ENCODE results near the gene C14orf119.
"Not testable (repeated sequence)": the region's sequence is repeated elsewhere in the genome, so short reads cannot be mapped to it uniquely, and the experiment has no call there.

C14orf119 gene

DNA sequence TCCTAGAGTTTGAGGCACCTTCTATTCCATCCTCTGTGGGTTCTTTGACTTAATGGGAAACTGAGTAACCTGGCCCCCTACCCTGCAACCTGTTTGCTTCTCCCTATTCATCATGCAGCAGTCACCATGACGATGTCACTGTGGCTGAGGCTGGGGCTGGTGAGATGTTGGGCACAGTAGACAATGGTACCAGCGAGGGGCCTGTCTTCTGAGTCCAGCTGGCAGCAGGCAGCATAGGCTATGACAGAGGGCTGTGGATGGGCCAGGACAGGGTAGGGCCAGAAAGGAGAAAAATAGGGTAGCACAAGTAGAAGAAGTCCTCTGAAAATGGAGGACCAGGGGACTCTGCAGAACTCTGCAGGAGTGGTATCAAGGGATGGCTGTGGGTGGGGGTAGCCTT lies 7.5 kb downstream of the C14orf119 start:
- no peak for DNase-seq (ENCODE audit: low read depth)
- H3K4me3 ChIP-seq (ENCODE audit: control insufficient read depth, low read depth, low read length) = no peak overlapping the region
- TF ChIP-seq, protein P1, sequence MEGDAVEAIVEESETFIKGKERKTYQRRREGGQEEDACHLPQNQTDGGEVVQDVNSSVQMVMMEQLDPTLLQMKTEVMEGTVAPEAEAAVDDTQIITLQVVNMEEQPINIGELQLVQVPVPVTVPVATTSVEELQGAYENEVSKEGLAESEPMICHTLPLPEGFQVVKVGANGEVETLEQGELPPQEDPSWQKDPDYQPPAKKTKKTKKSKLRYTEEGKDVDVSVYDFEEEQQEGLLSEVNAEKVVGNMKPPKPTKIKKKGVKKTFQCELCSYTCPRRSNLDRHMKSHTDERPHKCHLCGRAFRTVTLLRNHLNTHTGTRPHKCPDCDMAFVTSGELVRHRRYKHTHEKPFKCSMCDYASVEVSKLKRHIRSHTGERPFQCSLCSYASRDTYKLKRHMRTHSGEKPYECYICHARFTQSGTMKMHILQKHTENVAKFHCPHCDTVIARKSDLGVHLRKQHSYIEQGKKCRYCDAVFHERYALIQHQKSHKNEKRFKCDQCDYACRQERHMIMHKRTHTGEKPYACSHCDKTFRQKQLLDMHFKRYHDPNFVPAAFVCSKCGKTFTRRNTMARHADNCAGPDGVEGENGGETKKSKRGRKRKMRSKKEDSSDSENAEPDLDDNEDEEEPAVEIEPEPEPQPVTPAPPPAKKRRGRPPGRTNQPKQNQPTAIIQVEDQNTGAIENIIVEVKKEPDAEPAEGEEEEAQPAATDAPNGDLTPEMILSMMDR (IDR thresholded peaks at IDR 0.05; ENCODE audit: control insufficient read depth, insufficient read depth, low read depth, low read length, missing control alignments) = no peak

DNA sequence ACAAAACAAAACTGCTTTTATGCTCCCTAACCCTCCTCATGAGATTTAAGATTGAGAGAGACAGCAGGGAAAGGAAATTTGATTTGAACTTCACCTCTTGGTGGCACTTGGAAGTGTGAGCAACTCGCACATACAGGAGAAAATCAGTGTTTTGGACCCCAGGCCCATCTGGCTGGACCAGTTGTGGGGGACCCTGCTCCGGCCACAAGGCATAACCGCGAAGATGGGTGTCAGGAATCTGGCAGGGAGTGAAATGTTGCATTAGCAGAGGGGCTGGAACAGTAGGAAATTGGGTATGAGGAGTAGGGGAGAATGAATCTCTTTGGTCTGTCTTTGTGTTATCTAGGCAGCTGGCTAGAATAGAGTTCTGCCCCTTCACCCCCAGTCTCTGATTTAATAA lies 8.3 kb downstream of the C14orf119 start:
- H3K4me3 ChIP-seq (ENCODE audit: control insufficient read depth, low read depth, low read length) = no peak overlapping the region
- DNase-seq (ENCODE audit: low read depth) = no peak
- TF ChIP-seq, protein P1 (IDR thresholded peaks at IDR 0.05; ENCODE audit: control insufficient read depth, insufficient read depth, low read depth, low read length, missing control alignments) = no peak

DNA sequence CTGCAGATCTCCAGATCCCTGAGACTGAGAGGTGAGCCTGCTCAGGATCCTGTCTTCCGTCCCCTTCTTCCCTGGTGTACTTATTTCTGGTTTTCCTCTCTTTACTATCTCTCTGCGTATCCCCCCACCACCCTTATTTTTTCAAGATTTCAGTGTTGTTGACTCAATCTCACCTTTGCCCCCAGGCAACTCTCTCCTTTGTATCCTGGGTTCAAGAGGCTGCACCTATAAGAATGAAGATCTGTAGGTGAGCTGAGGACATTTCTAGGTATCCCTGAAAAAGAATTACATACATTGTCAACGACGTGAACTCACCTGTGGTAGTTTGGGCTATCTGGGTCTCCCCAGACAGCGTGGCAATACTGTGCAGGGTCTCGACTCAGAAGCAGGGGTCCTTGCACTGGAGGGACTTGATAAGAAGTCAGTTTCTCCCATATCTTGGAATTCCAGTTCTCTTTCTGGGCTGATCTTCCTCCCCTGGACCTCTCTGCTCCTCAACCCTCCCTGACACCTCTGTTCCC lies 8.8 kb downstream of the C14orf119 start:
- H3K4me3 ChIP-seq (ENCODE audit: control insufficient read depth, low read depth, low read length) = no peak overlapping the region
- TF ChIP-seq, protein P1 (IDR thresholded peaks at IDR 0.05; ENCODE audit: control insufficient read depth, insufficient read depth, low read depth, low read length, missing control alignments) = no peak
- DNase-seq (ENCODE audit: low read depth) = no peak

DNA sequence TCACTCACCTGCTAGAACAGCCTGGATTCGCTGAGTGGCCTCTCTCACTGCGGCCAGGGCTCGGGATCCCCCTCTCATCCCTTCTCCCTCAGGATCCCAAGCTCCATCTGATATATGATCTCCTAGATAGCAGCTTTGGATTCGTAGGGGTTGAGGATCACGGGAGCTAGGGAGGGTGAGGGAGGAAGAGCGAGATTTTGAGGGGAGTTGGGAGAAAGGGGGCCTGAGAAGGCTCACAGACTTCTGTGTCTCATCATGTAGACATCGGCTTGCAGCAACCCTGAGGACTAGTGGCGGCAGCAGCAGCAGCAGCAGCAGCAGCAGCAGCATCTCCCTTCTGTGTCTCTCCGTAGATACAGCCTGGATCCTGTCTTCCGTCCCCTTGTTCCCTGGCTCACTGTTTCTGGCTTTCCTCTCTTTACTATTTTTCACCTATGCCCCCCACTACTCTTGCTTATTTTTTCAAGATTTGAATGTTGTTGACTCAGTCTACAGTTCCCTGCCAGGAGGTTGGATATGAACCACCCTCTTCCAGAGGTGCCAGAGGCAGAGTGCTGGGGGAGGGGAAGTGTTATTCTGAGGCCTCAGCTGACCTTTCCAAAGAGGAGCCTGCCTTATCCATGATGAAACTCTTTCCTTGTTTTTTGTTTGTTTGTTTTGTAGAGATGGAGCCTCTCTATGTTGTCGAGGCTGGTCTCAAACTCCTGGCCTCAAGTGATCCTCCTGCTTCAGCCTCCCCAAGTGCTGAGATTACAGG lies 9.5 kb downstream of the C14orf119 start, which contains the start of gene CIROP:
TSS of gene CIROP (minus strand) at position 399 of the 757 bp plus-strand sequence. CDS start at position 330, 69 bp downstream.
- no peak within 1 kb of the TSS for H3K4me3 ChIP-seq (ENCODE audit: control insufficient read depth, low read depth, low read length)
- DNase-seq (ENCODE audit: low read depth) = no peak
- TF ChIP-seq, protein P1 (IDR thresholded peaks at IDR 0.05; ENCODE audit: control insufficient read depth, insufficient read depth, low read depth, low read length, missing control alignments) = no peak

DNA sequence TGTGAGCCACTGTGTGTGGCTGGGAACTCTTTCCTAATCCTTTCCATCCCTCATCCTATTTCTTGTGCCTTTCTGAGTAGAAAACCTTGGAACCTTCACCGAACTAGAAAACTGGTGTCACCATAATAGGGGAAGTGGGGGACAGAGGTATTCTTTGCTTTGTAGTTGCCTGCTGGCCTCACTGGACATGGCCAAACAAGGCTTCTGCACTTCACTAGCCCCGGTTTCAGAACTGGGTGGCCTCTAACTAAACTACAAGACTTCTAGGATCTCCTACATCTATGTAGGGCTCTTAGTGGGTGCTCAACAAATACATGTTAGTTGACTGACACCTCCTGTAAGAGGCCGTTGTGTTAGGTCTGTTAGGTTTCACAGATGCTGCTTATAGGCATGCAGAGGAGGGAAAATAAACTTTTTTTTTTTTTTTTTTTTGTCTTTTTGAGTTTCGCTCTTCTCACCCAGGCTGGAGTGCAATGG lies 10.1 kb downstream of the C14orf119 start:
- no peak for DNase-seq (ENCODE audit: low read depth)
- H3K4me3 ChIP-seq (ENCODE audit: control insufficient read depth, low read depth, low read length) = no peak overlapping the region
- TF ChIP-seq, protein P1 (IDR thresholded peaks at IDR 0.05; ENCODE audit: control insufficient read depth, insufficient read depth, low read depth, low read length, missing control alignments) = no peak

DNA sequence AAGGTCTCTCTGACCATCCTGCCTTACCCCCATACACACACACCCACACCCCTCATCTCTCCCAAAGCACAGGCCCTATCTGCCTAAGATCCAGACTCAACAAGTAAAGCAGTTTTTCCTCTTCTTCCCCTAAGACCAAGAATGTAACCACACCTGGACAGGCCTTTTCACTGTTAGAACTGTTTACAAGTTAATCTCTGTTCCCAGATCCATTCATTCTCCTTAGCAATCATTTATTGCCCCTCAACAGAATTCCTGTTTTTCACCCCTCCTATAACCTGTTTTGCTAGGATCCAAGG lies 11.4 kb downstream of the C14orf119 start:
- no peak for DNase-seq (ENCODE audit: low read depth)
- H3K4me3 ChIP-seq (ENCODE audit: control insufficient read depth, low read depth, low read length) = no peak overlapping the region
- TF ChIP-seq, protein P1 (IDR thresholded peaks at IDR 0.05; ENCODE audit: control insufficient read depth, insufficient read depth, low read depth, low read length, missing control alignments) = no peak

DNA sequence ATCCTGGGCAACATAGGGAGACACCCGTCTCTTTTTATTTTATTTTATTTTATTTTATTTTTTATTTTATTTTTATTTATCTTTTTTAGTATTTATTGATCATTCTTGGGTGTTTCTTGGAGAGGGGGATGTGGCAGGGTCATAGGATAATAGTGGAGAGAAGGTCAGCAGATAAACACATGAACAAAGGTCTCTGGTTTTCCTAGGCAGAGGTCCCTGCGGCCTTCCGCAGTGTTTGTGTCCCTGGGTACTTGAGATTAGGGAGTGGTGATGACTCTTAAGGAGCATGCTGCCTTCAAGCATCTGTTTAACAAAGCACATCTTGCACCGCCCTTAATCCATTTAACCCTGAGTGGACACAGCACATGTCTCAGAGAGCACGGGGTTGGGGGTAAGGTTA lies 12.3 kb downstream of the C14orf119 start:
- not testable (repeated sequence) for H3K4me3 ChIP-seq (ENCODE audit: control insufficient read depth, low read depth, low read length); DNase-seq (ENCODE audit: low read depth)

DNA sequence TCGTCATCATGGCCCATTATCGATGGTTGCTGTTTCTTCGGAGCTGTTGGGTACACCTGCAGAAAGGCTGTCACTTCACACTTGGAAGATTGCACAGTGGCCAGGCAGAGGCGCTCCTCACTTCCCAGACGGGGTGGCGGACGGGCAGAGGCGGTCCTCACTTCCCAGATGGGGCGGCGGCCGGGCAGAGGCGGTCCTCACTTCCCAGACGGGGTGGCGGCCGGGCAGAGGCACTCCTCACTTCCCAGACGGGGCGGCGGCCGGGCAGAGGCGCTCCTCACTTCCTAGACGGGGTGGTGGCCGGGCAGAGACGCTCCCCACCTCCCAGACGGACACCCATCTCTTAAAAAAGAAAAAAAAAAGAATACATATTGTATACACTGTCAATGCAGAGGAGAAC lies 12.9 kb downstream of the C14orf119 start:
- not testable (repeated sequence) for DNase-seq (ENCODE audit: low read depth); H3K4me3 ChIP-seq (ENCODE audit: control insufficient read depth, low read depth, low read length)
